Thoracic aorta (tissue), 2 donors: ENCODE results near the gene DIO3. TPM values are rescaled to one million over a fixed set of nuclear protein-coding genes. Genes with fewer than 3 reads are reported as not detected.

Source experiments
- ATAC-seq: fragments of 150-250 bp; one replicate; pipeline ENCODE4 v1.8.0; 2017; ENCODE audit warnings: low read depth; ENCODE audit not compliant: insufficient number of reproducible peaks, low FRiP score
- DNase-seq: peaks from one replicate; pipeline ENCODE4 v3.0.0-alpha.2; 2020; ENCODE audit warnings: low spot score
- H3K27ac ChIP-seq, 2 donors: fragments of 200-600 bp; sonication (generic); 1 replicate in 1 of 2; 2 replicates in 1 of 2; pipeline ENCODE4 v1.5.1; 2016; ENCODE audit warnings: mild to moderate bottlenecking in 2 of 2, moderate library complexity in 2 of 2
- H3K27me3 ChIP-seq: fragments of 200-600 bp; sonication (generic); replicated peaks from 2 replicates; pipeline ENCODE4 v1.6.0; 2016; ENCODE audit warnings: mild to moderate bottlenecking; ENCODE audit not compliant: insufficient read depth
- H3K36me3 ChIP-seq: fragments of 200-600 bp; sonication (generic); one replicate; pipeline ENCODE4 v1.5.1; 2016
- H3K4me1 ChIP-seq, 2 donors: fragments of 200-600 bp; sonication (generic); 1 replicate in 1 of 2; 2 replicates in 1 of 2; pipeline versions ENCODE4 v1.5.1 to v1.6.0; 2016; ENCODE audit warnings: low read depth in 2 of 2, mild to moderate bottlenecking in 1 of 2; ENCODE audit not compliant: control insufficient read depth in 1 of 2
- H3K4me3 ChIP-seq: fragments of 200-600 bp; sonication (generic); 2 replicates; pipeline ENCODE4 v1.5.1; 2016; ENCODE audit warnings: mild to moderate bottlenecking
- H3K9me3 ChIP-seq: fragments of 200-600 bp; sonication (generic); 2 replicates; pipeline ENCODE4 v1.5.1; 2016
- CTCF ChIP-seq: fragments of 200-600 bp; sonication (generic); IDR thresholded peaks from one replicate; pipeline ENCODE4 v1.5.1; 2019; ENCODE audit warnings: antibody characterized with exemption
- total RNA-seq, 2 donors: library from RNA; depleted of rRNA; stranded (reverse); fragments of >200 nt; gene quantifications; one replicate each; pipeline versions ENCODE4 v1.1.0 to v1.2.3, GENCODE V29; 2016

Gene DIO3
- total RNA-seq, 2 donors from 2014 or later: 0.41 to 0.78 TPM

- H3K27ac ChIP-seq: no peak overlapping the region
- peaks cover 0 to 11% of the 10 kb centered on the region in 2 donors for H3K4me1 ChIP-seq
- no peak overlapping the region for H3K4me3 ChIP-seq
- H3K27me3 ChIP-seq: no peaks in the 10 kb centered on the region
- TF ChIP-seq CTCF: no peak
- H3K36me3 ChIP-seq: no peaks in the 10 kb centered on the region
- no peaks in the 10 kb centered on the region for H3K9me3 ChIP-seq
- DNase-seq: no peak
- no peak for ATAC-seq
Observed at GRCh38 chr14:101525640-101526527, 35.4 kb upstream of the DIO3 start.

- H3K27me3 ChIP-seq: no peaks in the 10 kb centered on the region
- no peak for TF ChIP-seq CTCF
- no peaks in the 10 kb centered on the region for H3K36me3 ChIP-seq
- H3K9me3 ChIP-seq: no peaks in the 10 kb centered on the region
- H3K27ac ChIP-seq: no peak overlapping the region
- H3K4me1 ChIP-seq: no peaks in the 10 kb centered on the region
- no peak overlapping the region for H3K4me3 ChIP-seq
- DNase-seq: no peak
- ATAC-seq: no peak
Observed at GRCh38 chr14:101527987-101528386, 33.3 kb upstream of the DIO3 start.

GRCh38 chr14:101529079-101529478 lies 32.2 kb upstream of the DIO3 start:
- no peak for TF ChIP-seq CTCF
- Histone ChIP-seq H3K36me3 (no peaks in the 10 kb centered on the region), H3K4me1 (no peaks in the 10 kb centered on the region), H3K27me3 (no peaks in the 10 kb centered on the region), H3K9me3 (no peaks in the 10 kb centered on the region), H3K4me3 (no peak overlapping the region), H3K27ac (no peak overlapping the region)
- ATAC-seq: no peak
- DNase-seq: no peak

GRCh38 chr14:101534198-101534597 lies 27.1 kb upstream of the DIO3 start:
- Histone ChIP-seq H3K9me3 (no peaks in the 10 kb centered on the region), H3K4me3 (no peak overlapping the region), H3K36me3 (no peaks in the 10 kb centered on the region), H3K4me1 (no peaks in the 10 kb centered on the region), H3K27me3 (no peaks in the 10 kb centered on the region), H3K27ac (no peak overlapping the region)
- DNase-seq: no peak
- no peak for TF ChIP-seq CTCF
- ATAC-seq: no peak

GRCh38 chr14:101535232-101535631 lies 26.1 kb upstream of the DIO3 start:
- ATAC-seq: no peak
- Histone ChIP-seq H3K9me3 (no peaks in the 10 kb centered on the region), H3K36me3 (no peaks in the 10 kb centered on the region), H3K4me1 (no peaks in the 10 kb centered on the region), H3K27ac (no peak overlapping the region), H3K4me3 (no peak overlapping the region), H3K27me3 (no peaks in the 10 kb centered on the region)
- TF ChIP-seq CTCF: no peak
- no peak for DNase-seq
